ENCODE data around the gene BCL2. TPM values are rescaled to one million over a fixed set of nuclear protein-coding genes. Genes with fewer than 3 reads are reported as not detected.
"Not testable (repeated sequence)": the region's sequence is repeated elsewhere in the genome, so short reads cannot be mapped to it uniquely, and the experiment has no call there.

BCL2 gene
- total RNA-seq, 2 donors from 2014 or later, result 14.8 to 38.4 TPM

DNA sequence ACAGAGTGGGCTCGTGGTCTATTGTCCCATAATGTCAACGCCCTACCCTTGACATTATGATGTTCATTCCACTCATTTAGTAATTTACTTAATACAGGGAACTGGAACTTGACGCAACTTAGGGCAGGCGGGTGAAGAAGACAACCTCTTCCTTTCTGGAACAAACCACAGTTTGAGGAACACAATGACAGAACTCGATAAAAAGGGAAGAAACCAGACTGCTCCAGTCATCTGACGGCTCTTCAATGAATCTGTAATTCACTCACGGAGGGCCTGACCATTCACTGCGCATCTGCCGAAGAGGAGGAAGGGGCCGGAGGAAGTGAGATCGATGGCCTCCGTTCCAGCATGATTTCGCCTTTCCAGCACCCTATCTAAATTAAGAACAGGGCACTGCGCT is 83.2 kb downstream of the BCL2 start:
- no peaks in the 10 kb centered on the region for H3K9me3 ChIP-seq
- WGBS, result 92% methylated on average over 14 of the region's 14 CpGs
- no peaks in the 10 kb centered on the region for H3K36me3 ChIP-seq
- no peaks in the 10 kb centered on the region for H3K27me3 ChIP-seq (replicated peaks; ENCODE audit: insufficient read depth)
- intact Hi-C loops (cut with DNase I), result loop anchor here (5.0 kb wide), 2 partner anchors 59 to 81 kb away; partner anchors contain the start of gene BCL2
- TF ChIP-seq POLR2AphosphoS5 (IDR thresholded peaks at IDR 0.05) (no peak), POLR2A (IDR thresholded peaks at IDR 0.05) (no peak)
- TF ChIP-seq, protein P1, sequence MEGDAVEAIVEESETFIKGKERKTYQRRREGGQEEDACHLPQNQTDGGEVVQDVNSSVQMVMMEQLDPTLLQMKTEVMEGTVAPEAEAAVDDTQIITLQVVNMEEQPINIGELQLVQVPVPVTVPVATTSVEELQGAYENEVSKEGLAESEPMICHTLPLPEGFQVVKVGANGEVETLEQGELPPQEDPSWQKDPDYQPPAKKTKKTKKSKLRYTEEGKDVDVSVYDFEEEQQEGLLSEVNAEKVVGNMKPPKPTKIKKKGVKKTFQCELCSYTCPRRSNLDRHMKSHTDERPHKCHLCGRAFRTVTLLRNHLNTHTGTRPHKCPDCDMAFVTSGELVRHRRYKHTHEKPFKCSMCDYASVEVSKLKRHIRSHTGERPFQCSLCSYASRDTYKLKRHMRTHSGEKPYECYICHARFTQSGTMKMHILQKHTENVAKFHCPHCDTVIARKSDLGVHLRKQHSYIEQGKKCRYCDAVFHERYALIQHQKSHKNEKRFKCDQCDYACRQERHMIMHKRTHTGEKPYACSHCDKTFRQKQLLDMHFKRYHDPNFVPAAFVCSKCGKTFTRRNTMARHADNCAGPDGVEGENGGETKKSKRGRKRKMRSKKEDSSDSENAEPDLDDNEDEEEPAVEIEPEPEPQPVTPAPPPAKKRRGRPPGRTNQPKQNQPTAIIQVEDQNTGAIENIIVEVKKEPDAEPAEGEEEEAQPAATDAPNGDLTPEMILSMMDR (IDR thresholded peaks at IDR 0.05), result no peak
- no peak overlapping the region for H3K4me3 ChIP-seq
- H3K27ac ChIP-seq, result peak overlapping the region in 1 of 2 donors; percentile 58
- DNase-seq (ENCODE audit: low spot score), result no peak
- H3K4me1 ChIP-seq (replicated peaks), result no peaks in the 10 kb centered on the region

DNA sequence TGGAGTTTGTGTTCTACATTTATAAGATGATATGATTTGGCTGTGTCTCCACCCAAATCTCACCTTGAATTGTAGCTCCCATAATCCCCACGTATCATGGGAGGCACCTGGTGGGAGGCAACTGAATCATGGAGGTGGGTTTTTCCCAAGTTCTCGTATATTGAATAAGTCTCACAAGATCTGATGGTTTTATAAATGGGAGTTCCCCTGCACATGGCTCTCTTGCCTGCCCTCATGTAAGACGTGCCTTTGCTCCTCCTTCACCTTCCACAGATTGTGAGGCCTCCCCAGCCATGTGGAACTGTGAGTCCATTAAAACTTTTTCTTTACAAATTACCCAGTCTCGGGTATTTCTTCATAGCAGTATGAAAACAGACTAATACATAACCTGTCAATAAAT is 83.6 kb downstream of the BCL2 start:
- 87% methylated on average over 4 of the region's 4 CpGs for WGBS
- not testable (repeated sequence) for H3K36me3 ChIP-seq; H3K9me3 ChIP-seq; H3K4me1 ChIP-seq (replicated peaks); H3K4me3 ChIP-seq; DNase-seq (ENCODE audit: low spot score); H3K27ac ChIP-seq; H3K27me3 ChIP-seq (replicated peaks; ENCODE audit: insufficient read depth)
- intact Hi-C loops (cut with DNase I), result loop anchor here (5.0 kb wide), 2 partner anchors 59 to 81 kb away; partner anchors contain the start of gene BCL2

DNA sequence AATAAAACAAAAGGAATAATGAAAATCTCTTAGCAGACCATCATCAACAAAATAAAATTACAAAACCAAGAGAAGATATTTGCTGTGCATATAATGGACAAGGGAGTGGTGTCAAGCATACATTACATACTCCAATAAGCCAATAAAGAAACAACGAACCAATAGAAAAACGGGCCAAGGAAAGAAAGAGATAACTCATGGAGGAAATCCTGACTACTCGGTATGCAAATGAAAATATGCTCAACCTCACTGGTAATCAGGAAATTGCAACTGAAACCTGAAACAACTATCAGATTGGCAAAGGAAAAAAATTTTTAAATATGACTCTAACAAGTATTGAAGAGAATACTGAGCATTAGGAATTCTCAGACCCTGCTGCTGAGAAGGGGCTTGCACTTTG is 84.7 kb downstream of the BCL2 start:
- 29% methylated on average over 3 of the region's 3 CpGs for WGBS
- no peak overlapping the region for H3K27ac ChIP-seq
- intact Hi-C loops (cut with DNase I), result loop anchor here (5.0 kb wide), 2 partner anchors 58 to 82 kb away; partner anchors contain the start of gene BCL2
- H3K4me1 ChIP-seq (replicated peaks), result no peaks in the 10 kb centered on the region
- H3K36me3 ChIP-seq, result no peaks in the 10 kb centered on the region
- no peaks in the 10 kb centered on the region for H3K27me3 ChIP-seq (replicated peaks; ENCODE audit: insufficient read depth)
- no peaks in the 10 kb centered on the region for H3K9me3 ChIP-seq
- no peak overlapping the region for H3K4me3 ChIP-seq
- no peak for DNase-seq (ENCODE audit: low spot score)
- no peak for TF ChIP-seq POLR2A (IDR thresholded peaks at IDR 0.05)
- no peak for TF ChIP-seq POLR2AphosphoS5 (IDR thresholded peaks at IDR 0.05)

DNA sequence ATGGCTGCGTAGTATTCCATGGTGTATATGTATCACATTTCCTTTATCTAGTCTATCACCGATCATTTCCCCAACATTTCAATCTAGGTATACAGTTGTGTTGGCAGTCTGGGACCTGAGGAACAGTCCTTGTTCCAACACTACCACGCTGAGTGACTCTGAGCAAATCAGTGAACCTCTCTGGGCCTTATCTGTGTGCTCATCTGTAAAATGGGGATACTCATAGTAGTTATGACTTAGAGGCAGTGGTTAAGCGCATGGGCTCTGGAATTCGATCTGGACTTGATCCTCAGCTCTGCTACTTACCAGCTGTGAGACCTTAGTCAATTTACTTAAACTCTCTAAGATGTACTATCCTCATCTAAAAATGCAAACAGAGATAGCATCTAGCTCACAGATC is 85.1 kb downstream of the BCL2 start:
- TF ChIP-seq, protein P1 (IDR thresholded peaks at IDR 0.05), result no peak
- TF ChIP-seq POLR2A (IDR thresholded peaks at IDR 0.05), result no peak
- no peak for TF ChIP-seq POLR2AphosphoS5 (IDR thresholded peaks at IDR 0.05)
- Histone ChIP-seq H3K27me3 (replicated peaks; ENCODE audit: insufficient read depth) (no peaks in the 10 kb centered on the region), H3K27ac (no peak overlapping the region), H3K4me3 (no peak overlapping the region), H3K36me3 (no peaks in the 10 kb centered on the region), H3K4me1 (replicated peaks) (no peaks in the 10 kb centered on the region), H3K9me3 (no peaks in the 10 kb centered on the region)
- intact Hi-C loops (cut with DNase I), result no loop called here
- DNase-seq (ENCODE audit: low spot score), result no peak
- 90% methylated on average over 5 of the region's 5 CpGs for WGBS

DNA sequence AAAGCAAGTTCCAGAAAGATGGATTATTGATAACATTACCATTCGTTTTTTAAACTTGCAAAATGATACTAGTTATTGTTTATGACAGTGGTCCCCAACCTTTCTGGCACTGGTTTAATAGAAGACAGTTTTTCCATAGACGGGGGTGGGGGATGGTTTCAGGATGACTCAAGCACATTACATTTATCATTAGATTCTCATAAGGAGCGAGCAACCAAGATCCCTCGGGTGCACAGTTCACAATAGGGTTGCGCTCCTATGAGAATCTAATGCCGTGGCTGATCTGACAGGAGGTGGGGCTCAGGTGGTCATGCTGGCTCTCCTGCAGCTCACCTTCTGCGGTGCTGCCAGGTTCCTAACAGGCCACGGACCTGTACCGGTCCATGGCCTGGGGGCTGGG is 86.2 kb downstream of the BCL2 start:
- H3K4me3 ChIP-seq, result no peak overlapping the region
- TF ChIP-seq, protein P1 (IDR thresholded peaks at IDR 0.05), result no peak
- TF ChIP-seq POLR2AphosphoS5 (IDR thresholded peaks at IDR 0.05) (no peak), POLR2A (IDR thresholded peaks at IDR 0.05) (no peak)
- no peaks in the 10 kb centered on the region for H3K4me1 ChIP-seq (replicated peaks)
- DNase-seq (ENCODE audit: low spot score), result no peak
- intact Hi-C loops (cut with DNase I), result no loop called here
- H3K9me3 ChIP-seq, result no peaks in the 10 kb centered on the region
- H3K27ac ChIP-seq, result no peak overlapping the region
- no peaks in the 10 kb centered on the region for H3K36me3 ChIP-seq
- 81% methylated on average over 9 of the region's 9 CpGs for WGBS
- H3K27me3 ChIP-seq (replicated peaks; ENCODE audit: insufficient read depth), result no peaks in the 10 kb centered on the region

DNA sequence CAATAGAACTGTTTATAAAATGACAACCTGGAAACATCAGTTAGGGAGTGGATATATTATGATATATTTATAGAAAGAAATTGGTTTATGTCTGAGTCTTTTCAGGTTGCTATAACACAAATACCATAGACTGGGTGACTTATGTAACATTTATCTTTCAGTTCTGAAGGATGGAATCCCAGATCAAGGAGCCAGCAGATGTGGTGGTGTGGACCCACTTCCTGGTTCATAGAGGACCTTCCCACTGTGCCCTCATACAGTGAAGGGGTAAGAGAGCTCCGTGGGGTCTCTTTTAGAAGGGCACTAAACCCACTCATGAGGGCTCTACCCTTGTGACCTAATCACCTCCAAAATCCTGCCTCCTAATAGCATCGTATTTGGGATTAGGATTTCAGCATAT is 86.7 kb downstream of the BCL2 start:
- intact Hi-C loops (cut with DNase I), result no loop called here
- no peak for TF ChIP-seq POLR2AphosphoS5 (IDR thresholded peaks at IDR 0.05)
- TF ChIP-seq, protein P1 (IDR thresholded peaks at IDR 0.05), result no peak
- no peak for TF ChIP-seq POLR2A (IDR thresholded peaks at IDR 0.05)
- WGBS, result 78% methylated on average over 2 of the region's 2 CpGs

More for the DNA sequence above, 86.7 kb downstream of the BCL2 start:
- no peaks in the 10 kb centered on the region for H3K36me3 ChIP-seq
- no peak overlapping the region for H3K4me3 ChIP-seq
- H3K27me3 ChIP-seq (replicated peaks; ENCODE audit: insufficient read depth), result no peaks in the 10 kb centered on the region
- H3K9me3 ChIP-seq, result no peaks in the 10 kb centered on the region
- no peaks in the 10 kb centered on the region for H3K4me1 ChIP-seq (replicated peaks)
- no peak overlapping the region for H3K27ac ChIP-seq
- DNase-seq (ENCODE audit: low spot score), result no peak

All from prostate gland (tissue), 2 donors.